ENCODE measurements around the gene REM1.

The REM1 gene

GRCh38 chr20:31523361-31524283 lies 48.5 kb downstream of the REM1 start:
- peak; percentile 33 for DNase-seq (ENCODE audit: low read depth)

GRCh38 chr20:31527266-31527665 lies 52.2 kb downstream of the REM1 start:
- DNase-seq (ENCODE audit: low read depth), result no peak

All from fibroblast of the conjunctiva (primary cell).